DMS79 treated with DMSO at 0.1 percent for 48 hours (cell line): ENCODE data around the gene SMIM44.
"Not testable (repeated sequence)": the region's sequence is repeated elsewhere in the genome, so short reads cannot be mapped to it uniquely, and the experiment has no call there.

Experiments
- DNase-seq: peaks from one replicate; lab custom pipeline; 2025; lab: John Stamatoyannopoulos, UW

The SMIM44 gene

GRCh38 chr19:3457528-3458228 lies 25.6 kb downstream of the SMIM44 start:
- DNase-seq = no peak

- no peak for DNase-seq
These were observed 26.2 kb downstream of the SMIM44 start for GRCh38 chr19:3456925-3457527.

GRCh38 chr19:3455960-3456601 lies 27.2 kb downstream of the SMIM44 start:
- DNase-seq = no peak

DNA sequence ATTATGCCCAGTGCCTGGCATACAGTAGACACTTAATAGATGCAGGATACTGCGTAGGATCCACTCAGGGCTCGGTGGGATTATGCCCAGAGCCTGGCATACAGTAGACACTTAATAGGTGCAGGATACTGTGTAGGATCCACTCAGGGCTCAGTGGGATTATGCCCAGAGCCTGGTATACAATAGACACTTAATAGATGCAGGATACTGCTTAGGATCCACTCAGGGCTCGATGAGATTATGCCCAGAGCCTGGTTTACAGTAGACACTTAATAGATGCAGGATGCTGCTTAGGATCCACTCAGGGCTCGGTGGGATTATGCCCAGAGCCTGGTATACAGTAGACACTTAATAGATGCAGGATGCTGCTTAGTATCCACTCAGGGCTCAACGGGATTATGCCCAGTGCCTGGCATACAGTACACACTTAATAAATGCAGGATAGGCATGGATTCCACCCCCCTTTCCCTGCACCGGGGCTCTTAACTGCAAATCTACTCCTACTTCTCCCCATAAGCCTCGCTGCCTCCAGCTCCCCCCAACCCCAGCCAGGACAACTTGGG lies 27.8 kb downstream of the SMIM44 start:
- no peak for DNase-seq

DNA sequence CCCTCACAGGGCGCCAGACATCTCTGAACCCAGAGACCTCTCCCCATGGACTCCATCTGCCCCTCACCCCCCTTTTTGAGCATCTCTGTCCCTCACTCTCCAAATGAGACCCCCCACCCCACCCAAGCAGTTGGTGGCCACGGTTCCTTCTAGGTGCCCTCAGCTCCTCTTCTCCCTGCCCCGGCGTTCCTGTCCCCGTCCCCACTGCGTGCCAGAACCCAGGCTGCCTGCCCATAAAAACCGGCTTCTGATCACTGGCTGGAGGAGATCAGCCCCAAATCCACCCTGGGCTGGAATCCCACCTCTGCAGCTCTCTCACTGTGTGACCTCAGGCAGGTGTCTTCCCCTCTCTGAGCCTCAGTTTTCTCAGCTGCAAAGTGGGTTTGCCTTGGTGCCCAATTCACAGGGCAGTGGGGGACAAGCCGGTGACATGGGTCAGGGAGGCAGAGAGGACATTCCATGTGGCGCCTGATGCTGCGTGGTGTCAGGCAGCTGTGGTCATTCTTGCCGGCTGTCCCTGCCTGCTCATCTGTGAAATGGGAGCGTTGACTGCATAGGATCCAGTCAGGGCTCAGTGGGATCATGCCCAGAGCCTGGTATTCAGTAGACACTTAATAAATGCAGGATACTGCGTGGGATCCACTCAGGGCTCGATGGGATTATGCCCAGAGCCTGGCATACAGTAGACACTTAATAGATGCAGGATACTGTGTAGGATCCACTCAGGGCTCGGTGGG lies 28.4 kb downstream of the SMIM44 start:
- no peak for DNase-seq

DNA sequence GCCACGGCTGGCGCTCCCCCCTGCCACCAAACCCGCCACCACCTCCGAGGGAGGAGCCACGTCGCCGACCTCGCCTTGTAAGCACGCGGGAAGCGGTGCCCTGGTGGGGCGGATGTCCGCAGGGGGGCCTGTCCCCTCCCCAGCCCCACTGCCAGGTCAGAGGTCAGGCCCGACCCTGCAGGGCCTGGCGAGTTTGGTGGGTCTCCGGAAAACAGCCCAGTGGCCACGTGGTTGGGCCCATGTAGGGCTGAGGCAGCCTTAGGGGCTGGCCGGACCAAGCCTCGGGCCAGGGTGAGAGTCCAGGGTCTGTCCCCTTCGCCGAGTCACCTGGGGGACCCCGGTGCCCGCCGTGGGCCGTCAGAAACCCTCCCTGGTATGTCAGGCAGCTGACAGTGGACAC lies 29.4 kb downstream of the SMIM44 start:
- no peak for DNase-seq

GRCh38 chr19:3452942-3453214 lies 30.4 kb downstream of the SMIM44 start:
- not testable (repeated sequence) for DNase-seq

DNA sequence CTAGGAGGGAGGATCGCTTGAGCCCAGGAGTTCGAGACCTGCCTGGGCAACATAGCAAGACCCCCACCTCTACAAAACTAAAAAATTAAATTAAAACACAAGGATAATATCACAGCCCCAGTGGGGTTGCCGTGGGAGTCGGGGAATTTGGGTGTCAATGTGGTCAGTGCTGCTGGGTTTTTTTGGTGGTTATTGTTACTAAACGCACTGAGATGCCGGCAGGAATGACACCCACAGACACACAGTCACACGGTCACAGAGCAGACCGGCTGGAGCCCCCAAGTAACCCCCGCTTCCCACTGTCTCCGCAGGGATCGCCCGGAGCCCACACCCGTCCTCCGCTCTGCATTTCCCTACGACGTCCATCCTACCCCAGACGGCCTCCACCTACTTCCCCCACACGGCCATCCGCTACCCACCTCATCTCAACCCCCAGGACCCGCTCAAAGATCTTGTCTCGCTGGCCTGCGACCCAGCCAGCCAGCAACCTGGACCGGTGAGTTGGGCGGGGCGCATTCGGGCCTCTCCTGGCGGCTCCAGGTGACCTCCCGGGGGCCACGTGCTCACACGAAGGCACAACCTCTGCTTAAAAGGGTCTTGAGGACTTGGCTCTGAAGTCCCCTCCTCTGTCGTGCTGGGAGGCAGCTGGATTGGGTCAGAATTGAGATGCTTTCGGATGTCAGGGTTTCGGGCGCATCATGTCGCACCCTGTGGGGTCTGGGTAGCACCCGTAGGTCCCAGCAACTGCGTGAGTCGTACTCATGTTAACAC lies 30.9 kb downstream of the SMIM44 start:
- DNase-seq = no peak

DNA sequence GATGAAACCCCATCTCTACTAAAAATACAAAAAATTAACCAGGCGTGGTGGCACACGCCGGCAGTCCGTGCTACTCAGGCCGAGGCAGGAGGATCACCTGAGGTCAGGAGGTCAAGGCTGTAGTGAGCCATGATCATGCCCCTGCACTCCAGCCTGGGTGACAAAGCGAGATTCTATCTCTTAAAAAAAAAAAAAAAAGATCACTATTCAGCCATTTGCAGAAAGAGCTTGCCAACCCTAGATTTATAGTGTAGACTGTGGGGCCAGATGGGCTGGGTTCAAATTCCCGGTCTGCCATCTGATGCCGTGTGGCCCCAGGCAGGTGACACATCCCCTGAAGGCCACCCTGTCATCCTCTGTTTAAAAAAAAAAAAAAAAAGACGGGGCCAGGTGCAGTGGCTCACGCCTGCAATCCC lies 31.8 kb downstream of the SMIM44 start:
- no peak for DNase-seq

GRCh38 chr19:3450796-3451411 lies 32.3 kb downstream of the SMIM44 start:
- DNase-seq = no peak

DNA sequence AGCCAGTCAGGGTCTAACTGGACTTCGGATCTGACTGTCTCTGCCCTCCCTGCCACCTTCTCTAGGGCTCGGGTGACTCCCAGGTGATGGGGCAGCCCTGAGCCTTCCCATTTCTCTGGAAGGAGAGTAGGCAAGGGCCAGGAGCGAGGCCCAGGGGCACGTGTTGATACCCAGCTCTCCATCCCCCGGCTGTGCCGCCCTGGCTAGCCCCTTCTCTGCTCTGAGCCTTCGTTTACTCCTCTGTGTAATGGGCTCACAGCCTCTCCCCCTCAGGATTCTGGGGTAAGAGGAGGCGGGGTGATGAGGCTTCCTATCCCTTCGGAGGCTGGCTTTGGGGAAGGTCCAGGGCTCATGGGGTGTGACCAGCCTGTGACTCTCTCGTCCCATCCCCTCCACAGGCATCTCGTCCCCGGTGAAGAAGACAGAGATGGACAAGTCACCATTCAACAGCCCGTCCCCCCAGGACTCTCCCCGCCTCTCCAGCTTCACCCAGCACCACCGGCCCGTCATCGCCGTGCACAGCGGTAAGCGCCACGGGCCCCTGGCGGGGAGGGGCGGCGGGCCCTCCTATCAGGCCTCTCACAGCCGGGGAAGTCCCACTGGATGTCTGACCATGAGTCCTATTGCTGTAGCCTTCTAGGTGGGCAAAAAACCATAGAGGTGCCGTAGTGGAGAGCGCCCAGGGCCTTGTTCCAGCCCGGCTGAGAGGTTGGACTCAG lies 34.5 kb downstream of the SMIM44 start:
- no peak for DNase-seq

- DNase-seq = not testable (repeated sequence)
These were observed 36.6 kb downstream of the SMIM44 start for GRCh38 chr19:3446657-3447056.

DNA sequence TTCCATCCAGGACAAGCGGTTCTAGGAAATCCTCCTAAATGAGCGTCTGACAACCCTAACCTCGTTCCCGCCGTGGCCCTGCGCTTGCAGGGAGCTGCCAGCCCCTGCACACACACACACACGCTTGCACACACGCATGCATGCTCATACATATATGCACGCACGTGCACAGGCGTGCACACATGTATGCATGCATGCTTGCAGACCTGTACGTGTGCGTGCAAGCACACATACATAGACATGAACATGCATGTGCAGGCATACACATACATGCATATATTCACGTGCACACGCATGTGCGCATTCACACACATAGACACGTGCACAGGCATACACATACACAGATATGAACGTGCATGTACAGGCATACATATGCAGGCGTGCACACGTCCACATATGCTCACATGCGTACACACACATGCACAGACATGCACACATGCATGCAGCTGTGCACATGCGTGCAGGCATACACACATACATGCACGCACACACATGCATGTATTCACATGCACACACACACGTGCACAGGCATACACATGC lies 38.5 kb downstream of the SMIM44 start:
- no peak for DNase-seq

- DNase-seq = no peak
These were observed 39.2 kb downstream of the SMIM44 start for GRCh38 chr19:3443840-3444694.

GRCh38 chr19:3442487-3443071 lies 40.7 kb downstream of the SMIM44 start:
- DNase-seq = no peak

DNA sequence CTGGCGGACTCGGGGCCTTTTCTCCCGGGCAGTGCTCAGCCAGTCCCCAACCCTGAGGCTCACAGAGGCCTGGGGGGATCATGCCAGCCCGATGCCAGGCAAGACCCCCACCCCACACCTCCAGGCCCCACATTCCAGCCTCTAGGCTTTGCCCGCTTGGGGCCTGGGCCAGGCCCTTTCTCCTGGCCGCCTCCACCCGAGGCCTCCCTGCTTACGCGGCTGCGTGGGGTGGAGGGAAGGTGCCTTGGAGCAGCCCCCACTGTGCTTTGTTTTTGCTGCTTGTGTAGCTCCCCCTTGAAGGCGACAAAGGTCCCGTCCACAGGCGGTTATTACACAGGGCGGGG lies 41.3 kb downstream of the SMIM44 start:
- DNase-seq = no peak

- DNase-seq = no peak
These were observed 41.9 kb downstream of the SMIM44 start for GRCh38 chr19:3441089-3441985.

DNA sequence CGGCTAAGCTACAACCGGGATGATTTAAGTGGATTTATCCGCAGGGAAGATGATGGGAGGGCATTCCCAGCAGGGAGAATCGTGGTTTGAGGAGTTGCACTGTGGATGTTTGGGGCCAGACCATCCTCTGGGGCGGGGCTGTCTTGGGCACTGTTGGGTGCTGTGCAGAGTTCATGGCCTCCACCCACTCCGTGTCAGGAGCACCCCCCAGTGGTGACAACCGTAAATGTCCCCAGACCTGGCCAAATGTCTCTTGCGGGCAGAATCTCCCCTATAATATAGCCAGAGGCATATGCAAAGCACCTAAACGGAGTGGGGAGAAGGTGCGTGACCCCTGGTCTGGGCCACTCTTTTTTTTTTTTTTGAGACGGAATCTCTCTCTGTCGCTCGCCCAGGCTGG lies 43.2 kb downstream of the SMIM44 start:
- DNase-seq = no peak
